Gastrocnemius medialis (tissue), 4 donors: ENCODE results near the gene FBXL19. TPM values are rescaled to one million over a fixed set of nuclear protein-coding genes. Genes with fewer than 3 reads are reported as not detected.

ENCODE experiments used
- ATAC-seq, 2 donors: fragments of 150-250 bp; one replicate each; pipeline ENCODE4 v1.9.1; 2016
- DNase-seq, 2 donors: peaks; one replicate each; pipeline ENCODE4 v3.0.0-alpha.2; 2019
- H3K27ac ChIP-seq, 4 donors: fragments of 200-600 bp; sonication (generic); 1 replicate in 1 of 4; 2 replicates in 3 of 4; pipeline ENCODE4 v1.5.1; 2016 to 2018; ENCODE audit warnings: mild to moderate bottlenecking in 2 of 4, moderate library complexity in 1 of 4
- H3K27me3 ChIP-seq, 3 donors: fragments of 200-600 bp; sonication (generic) in 2 of 3; 1 replicate in 1 of 3; 2 replicates in 2 of 3; pipeline versions ENCODE4 v1.5.1 to v1.6.0; 2016 to 2019; ENCODE audit warnings: mild to moderate bottlenecking in 1 of 3, moderate library complexity in 1 of 3
- H3K36me3 ChIP-seq, 2 donors: fragments of 200-600 bp; sonication (generic) in 1 of 2; one replicate each; pipeline ENCODE4 v1.5.1; 2017 to 2018
- H3K4me1 ChIP-seq, 2 donors: fragments of 200-600 bp; sonication (generic) in 1 of 2; one replicate each; pipeline ENCODE4 v1.5.1; 2016 to 2017; ENCODE audit warnings: mild to moderate bottlenecking in 2 of 2
- H3K4me3 ChIP-seq, 4 donors: fragments of 200-600 bp; sonication (generic) in 3 of 4; 1 replicate in 1 of 4; 2 replicates in 3 of 4; pipeline ENCODE4 v1.5.1; 2016 to 2019; ENCODE audit warnings: mild to moderate bottlenecking in 2 of 4
- H3K9me3 ChIP-seq, 3 donors: fragments of 200-600 bp; sonication (generic) in 2 of 3; 1 replicate in 1 of 3; 2 replicates in 2 of 3; pipeline ENCODE4 v1.5.1; 2016 to 2019
- POLR2A ChIP-seq, 2 donors: fragments of 450-650 bp; IDR thresholded peaks; one replicate each; pipeline ENCODE4 v1.6.1; 2017; ENCODE audit warnings: antibody characterized with exemption in 2 of 2, mild to moderate bottlenecking in 2 of 2, moderate library complexity in 2 of 2
- in situ Hi-C, 4 donors: fragments of 200-750 bp; cut with MboI; loops; one replicate each; pipeline versions ENCODE4 v1.15.0 to v1.8.0; 2017; ENCODE audit warnings: low sequenced_read_pairs in 4 of 4
- intact Hi-C: fragments of 100-400 bp; cut with DNase I; formaldehyde crosslinking; loops from one replicate; pipeline ENCODE4 v1.15.1; 2023; ENCODE audit warnings: low total_unique reads
- total RNA-seq, 4 donors: library from RNA; depleted of rRNA; stranded (reverse); fragments of >200 nt; gene quantifications; one replicate each; pipeline versions ENCODE4 v1.1.0 to v1.2.3, GENCODE V29; 2016
- TF ChIP-seq, protein P1 (sequence below), 5 experiments: fragments of 450-650 bp in 3 of 5; fragments of 200-600 bp in 2 of 5; sonication (generic) in 2 of 5; IDR thresholded peaks in 4 of 5; conservative IDR thresholded peaks in 1 of 5; 1 replicate in 4 of 5; 2 replicates in 1 of 5; pipeline ENCODE4 v1.5.1; 2016 to 2019; ENCODE audit warnings: antibody characterized with exemption in 5 of 5, mild to moderate bottlenecking in 3 of 5, moderate library complexity in 3 of 5

FBXL19 gene
- total RNA-seq, 4 donors from 2014 or later = 3.4 to 7.9 (median 4.8) TPM

GRCh38 chr16:30976486-30976885 is 53.1 kb downstream of the FBXL19 start:
- ATAC-seq (no peak), DNase-seq (no peak)
- in situ Hi-C loops = loop anchor here in 3 of 4 donors (25.0 kb wide), 4 partner anchors 111 to 886 kb away; partner anchors contain the start of genes ZNF267 (in 3 of the 3), COX6A2 (in 1 of the 3), PRSS36 (in 1 of the 3) and PRSS53 (in 1 of the 3)
- H3K4me3 ChIP-seq = no peak overlapping the region
- no peak for TF ChIP-seq POLR2A (IDR thresholded peaks at IDR 0.05)
- TF ChIP-seq, protein P1, sequence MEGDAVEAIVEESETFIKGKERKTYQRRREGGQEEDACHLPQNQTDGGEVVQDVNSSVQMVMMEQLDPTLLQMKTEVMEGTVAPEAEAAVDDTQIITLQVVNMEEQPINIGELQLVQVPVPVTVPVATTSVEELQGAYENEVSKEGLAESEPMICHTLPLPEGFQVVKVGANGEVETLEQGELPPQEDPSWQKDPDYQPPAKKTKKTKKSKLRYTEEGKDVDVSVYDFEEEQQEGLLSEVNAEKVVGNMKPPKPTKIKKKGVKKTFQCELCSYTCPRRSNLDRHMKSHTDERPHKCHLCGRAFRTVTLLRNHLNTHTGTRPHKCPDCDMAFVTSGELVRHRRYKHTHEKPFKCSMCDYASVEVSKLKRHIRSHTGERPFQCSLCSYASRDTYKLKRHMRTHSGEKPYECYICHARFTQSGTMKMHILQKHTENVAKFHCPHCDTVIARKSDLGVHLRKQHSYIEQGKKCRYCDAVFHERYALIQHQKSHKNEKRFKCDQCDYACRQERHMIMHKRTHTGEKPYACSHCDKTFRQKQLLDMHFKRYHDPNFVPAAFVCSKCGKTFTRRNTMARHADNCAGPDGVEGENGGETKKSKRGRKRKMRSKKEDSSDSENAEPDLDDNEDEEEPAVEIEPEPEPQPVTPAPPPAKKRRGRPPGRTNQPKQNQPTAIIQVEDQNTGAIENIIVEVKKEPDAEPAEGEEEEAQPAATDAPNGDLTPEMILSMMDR (IDR thresholded peaks at IDR 0.05 in 4 of 5, conservative IDR thresholded peaks at IDR 0.05 in 1 of 5) = no peak
- no peak overlapping the region for H3K27ac ChIP-seq
- intact Hi-C loops = no loop called here
- H3K27me3 ChIP-seq = no peaks in the 10 kb centered on the region
- no peaks in the 10 kb centered on the region for H3K9me3 ChIP-seq
- no peaks in the 10 kb centered on the region for H3K4me1 ChIP-seq
- H3K36me3 ChIP-seq = peaks cover under 1 to 90% of the 10 kb centered on the region in 2 donors

- intact Hi-C loops = no loop called here
- Histone ChIP-seq H3K9me3 (no peaks in the 10 kb centered on the region), H3K36me3 (peaks cover 0 to 84% of the 10 kb centered on the region in 2 donors), H3K27ac (no peak overlapping the region), H3K4me1 (no peaks in the 10 kb centered on the region), H3K27me3 (no peaks in the 10 kb centered on the region), H3K4me3 (no peak overlapping the region)
- ATAC-seq (no peak), DNase-seq (no peak)
- in situ Hi-C loops = loop anchor here in 3 of 4 donors (25.0 kb wide), 4 partner anchors 110 to 885 kb away; partner anchors contain the start of genes ZNF267 (in 3 of the 3), COX6A2 (in 1 of the 3), PRSS36 (in 1 of the 3) and PRSS53 (in 1 of the 3)
- TF ChIP-seq, protein P1 (IDR thresholded peaks at IDR 0.05 in 4 of 5, conservative IDR thresholded peaks at IDR 0.05 in 1 of 5) = no peak
- TF ChIP-seq POLR2A (IDR thresholded peaks at IDR 0.05) = no peak
Measured at GRCh38 chr16:30977502-30977901, 54.1 kb downstream of the FBXL19 start.

GRCh38 chr16:30979170-30980022 is 56.0 kb downstream of the FBXL19 start:
- Histone ChIP-seq H3K9me3 (no peaks in the 10 kb centered on the region), H3K4me3 (no peak overlapping the region), H3K27me3 (no peaks in the 10 kb centered on the region), H3K4me1 (no peaks in the 10 kb centered on the region), H3K27ac (no peak overlapping the region), H3K36me3 (peaks cover 0 to 77% of the 10 kb centered on the region in 2 donors)
- in situ Hi-C loops (loop anchor here in 3 of 4 donors (10.0 to 25.0 kb wide), 5 partner anchors 108 to 883 kb away; partner anchors contain the start of genes ZNF267 (in 3 of the 3), ZNF843 (in 2 of the 3), COX6A2 (in 1 of the 3) and PRSS36 (in 1 of the 3)), intact Hi-C loops (loop anchor here (10.0 kb wide), 1 partner anchor 735 kb away; a partner anchor contains a TSS)
- DNase-seq = no peak
- no peak for ATAC-seq
- TF ChIP-seq, protein P1 (IDR thresholded peaks at IDR 0.05 in 4 of 5, conservative IDR thresholded peaks at IDR 0.05 in 1 of 5) = no peak
- no peak for TF ChIP-seq POLR2A (IDR thresholded peaks at IDR 0.05)

- in situ Hi-C loops (loop anchor here in 3 of 4 donors (10.0 to 25.0 kb wide), 5 partner anchors 107 to 882 kb away; partner anchors contain the start of genes ZNF267 (in 3 of the 3), ZNF843 (in 2 of the 3), COX6A2 (in 1 of the 3) and PRSS36 (in 1 of the 3)), intact Hi-C loops (loop anchor here (10.0 kb wide), 1 partner anchor 735 kb away; a partner anchor contains a TSS)
- peaks cover 0 to 73% of the 10 kb centered on the region in 2 donors for H3K36me3 ChIP-seq
- H3K9me3 ChIP-seq = no peaks in the 10 kb centered on the region
- DNase-seq (no peak), ATAC-seq (no peak)
- H3K27ac ChIP-seq = no peak overlapping the region
- TF ChIP-seq, protein P1 (IDR thresholded peaks at IDR 0.05 in 4 of 5, conservative IDR thresholded peaks at IDR 0.05 in 1 of 5) = no peak
- TF ChIP-seq POLR2A (IDR thresholded peaks at IDR 0.05) = no peak
- peaks cover 0 to under 1% of the 10 kb centered on the region in 2 donors for H3K4me1 ChIP-seq
- no peaks in the 10 kb centered on the region for H3K27me3 ChIP-seq
- H3K4me3 ChIP-seq = no peak overlapping the region
Measured at GRCh38 chr16:30980023-30980371, 56.6 kb downstream of the FBXL19 start.
